ENCODE measurements around the gene MYLK2.

DNA sequence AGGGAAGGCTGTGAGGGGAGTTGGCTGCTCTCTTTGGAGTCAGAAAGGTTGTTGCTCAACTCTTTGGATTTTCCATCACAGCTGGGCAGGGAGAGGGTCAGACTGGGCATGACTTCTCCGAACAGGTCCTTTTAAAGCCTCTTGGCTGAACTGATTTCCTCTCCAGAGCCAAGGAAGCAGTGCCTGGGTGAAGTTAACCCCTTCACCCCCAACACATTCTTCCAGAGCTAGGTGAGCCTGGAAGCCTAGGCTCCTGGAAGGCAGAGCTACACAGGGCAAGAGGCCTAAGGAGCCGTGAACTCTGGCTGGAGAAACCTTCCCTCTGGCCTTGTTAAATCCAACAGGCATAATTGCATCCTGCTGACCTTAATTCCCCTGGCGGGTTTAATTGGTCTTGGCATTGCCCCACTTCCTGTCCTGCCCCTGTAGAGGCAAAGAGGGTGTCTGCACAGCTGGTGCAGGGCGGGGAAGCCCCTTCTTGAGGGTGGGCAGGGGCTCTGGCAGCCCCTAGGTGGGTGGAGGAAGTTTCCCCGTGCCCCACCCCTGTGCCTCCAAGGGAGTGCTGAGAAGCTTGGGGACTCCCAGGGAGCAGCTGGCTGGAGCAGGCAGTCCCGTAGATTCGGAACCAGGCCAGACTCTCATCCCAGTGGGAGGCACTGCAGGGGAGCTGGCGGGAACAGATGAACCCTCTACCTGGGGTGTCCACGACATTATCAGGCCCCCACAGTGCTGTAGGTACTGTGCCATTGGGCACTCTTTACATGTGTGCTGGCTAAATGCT, 3.6 kb upstream of the MYLK2 start:
- TF ChIP-seq TAF1 (IDR thresholded peaks at IDR 0.05; ENCODE audit: low read depth, low read length) (no peak), POLR2A (IDR thresholded peaks at IDR 0.05; ENCODE audit: low read depth, low read length) (no peak), POLR2AphosphoS5 (IDR thresholded peaks at IDR 0.05; ENCODE audit: low read depth, low read length) (no peak), POU2F2 (IDR thresholded peaks at IDR 0.05; ENCODE audit: low read depth, low read length) (no peak)
